Measurements from ENCODE around the gene SERPINB3.
"Not testable (repeated sequence)": the region's sequence is repeated elsewhere in the genome, so short reads cannot be mapped to it uniquely, and the experiment has no call there.

The SERPINB3 gene

DNA sequence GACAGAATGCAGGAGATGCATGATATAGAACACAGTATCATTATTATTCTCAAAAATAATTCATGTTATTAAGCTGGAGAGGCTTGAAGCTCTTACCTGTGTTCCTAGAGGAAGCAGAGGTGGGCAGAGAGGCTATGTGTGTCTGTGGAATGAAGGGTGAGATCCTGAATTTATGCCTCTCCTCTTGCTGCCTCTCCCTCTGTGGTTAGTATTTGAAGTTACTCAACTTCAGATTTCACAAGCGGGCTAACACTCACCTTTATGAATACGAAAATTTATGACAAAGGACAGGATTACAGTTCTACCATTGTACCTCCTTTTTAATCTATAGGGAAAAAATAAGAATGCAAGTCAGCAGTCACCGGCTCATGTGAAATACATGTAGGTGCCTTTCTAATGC, at the start of gene SERPINB3:
SERPINB3 (minus strand) TSS at position 144 of the 400 bp plus-strand sequence. CDS start 677 bp downstream, outside the sequence.
- DNase-seq = not testable (repeated sequence)

DNA sequence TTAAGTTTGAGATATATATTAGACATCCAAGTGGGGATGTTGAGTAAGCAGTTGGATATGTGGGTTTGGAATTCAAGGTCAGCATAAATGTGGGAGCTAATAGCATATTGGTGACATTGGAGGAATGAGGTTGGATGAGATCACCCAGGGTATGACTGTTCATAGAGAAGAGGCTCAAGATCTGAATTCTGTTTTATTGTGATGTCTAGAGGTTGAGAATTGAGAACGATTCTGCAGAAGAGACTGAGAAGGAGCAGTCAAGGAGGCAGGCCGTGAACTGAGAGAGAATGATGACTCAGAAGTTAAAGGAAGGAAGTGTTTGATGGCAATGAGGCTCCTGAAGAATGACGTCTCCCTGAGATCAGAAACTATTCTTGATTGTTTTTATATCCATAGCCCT, 47.0 kb upstream of the SERPINB3 start:
- DNase-seq = no peak

DNA sequence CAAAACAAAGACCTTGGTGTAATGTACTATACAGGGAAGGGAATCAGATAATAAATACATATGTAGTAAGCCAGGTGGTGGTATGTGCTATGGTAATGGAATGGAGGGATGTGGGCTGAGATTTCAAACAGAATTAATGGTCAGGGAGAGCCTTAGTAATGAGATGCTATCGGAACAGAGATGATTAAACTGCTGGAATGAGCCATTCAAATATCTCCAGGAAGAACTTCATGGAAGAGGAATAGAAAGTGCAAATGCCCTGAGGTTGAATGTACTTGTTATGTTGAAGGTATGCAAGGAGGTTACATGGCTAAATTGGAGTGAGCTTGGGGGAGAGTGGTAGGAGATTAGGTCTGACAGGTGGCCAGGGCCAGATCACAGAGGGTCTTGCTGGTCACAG, 46.1 kb upstream of the SERPINB3 start:
- DNase-seq = no peak

DNA sequence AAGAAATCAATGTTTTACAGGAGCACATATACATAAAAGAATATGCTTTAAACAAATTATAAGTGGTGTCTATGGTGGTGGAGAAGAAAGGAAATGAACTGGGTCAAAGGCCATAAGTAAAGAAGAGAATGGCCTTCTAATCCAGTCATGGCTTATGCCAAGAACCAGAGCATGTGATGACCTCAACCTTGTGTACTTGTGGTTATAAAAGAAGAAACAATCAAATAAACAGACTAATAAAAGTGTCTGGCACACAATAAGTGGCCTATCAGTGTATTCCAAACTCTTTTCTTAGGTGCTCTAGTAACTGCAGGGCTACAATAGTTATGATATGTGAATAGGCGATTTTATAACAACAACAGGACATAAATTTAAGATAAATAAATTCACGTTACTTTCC, 43.7 kb upstream of the SERPINB3 start:
- DNase-seq = no peak

DNA sequence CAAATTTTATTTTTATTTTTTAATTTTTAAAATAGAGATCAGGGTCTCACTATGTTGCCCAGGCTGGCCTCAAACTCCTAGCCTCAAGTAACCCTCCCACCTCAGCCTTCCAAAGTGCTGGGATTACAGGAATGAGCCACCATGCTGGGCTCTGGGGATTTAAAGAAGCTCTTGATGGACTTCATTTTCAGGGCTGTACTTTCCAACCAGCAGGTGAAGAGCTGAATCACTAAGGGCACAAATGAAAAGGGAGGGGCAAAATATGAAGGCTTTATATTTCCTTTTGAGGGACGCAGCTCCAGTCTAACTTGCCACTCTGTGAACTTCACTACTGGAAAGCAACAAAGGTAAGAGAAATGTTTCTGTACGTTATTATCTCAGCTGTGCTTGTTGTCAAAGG, 41.0 kb upstream of the SERPINB3 start, which contains the start of gene SERPINB11:
SERPINB11 (plus strand) TSS at position 301 of the 400 bp plus-strand sequence. CDS start 7,234 bp downstream, outside the sequence.
- no peak for DNase-seq

DNA sequence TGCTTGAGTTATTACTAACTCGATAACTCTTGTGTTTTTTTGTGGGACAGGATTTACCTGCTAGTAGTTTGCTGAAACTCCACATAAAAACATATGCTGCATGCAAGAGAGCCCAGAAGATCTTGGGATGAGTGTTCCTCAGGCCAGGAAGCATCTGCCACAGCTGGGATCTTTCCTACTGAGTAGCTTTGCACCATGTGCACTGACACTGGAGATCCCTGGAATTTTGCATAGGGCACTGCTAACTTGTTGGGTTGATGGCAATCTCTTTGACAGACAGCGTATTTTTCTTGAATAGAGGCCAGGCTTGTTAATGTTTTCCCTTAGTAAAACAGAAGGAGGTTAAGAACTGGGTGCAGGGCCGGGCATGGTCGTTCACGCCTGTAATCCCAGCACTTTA, 40.3 kb upstream of the SERPINB3 start:
- DNase-seq = no peak

DNA sequence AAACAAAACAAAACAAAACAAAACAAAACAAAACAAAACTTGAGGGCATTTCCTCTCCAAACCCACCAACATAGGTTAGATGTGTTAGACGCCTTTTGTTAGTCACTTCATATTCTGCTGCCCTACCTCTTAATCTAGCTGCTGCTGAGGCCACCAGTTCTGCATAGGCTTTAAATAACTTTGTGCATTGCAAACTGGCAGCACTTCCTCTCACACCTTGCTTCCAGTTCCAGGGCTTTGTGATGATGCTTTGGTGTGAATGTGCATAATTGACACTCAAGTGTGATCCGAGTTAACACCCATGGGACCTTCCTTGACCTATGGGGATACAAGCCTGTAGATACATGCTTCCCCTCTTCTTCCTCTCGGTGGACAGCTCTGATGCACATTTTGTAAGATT, 38.8 kb upstream of the SERPINB3 start:
- DNase-seq = no peak

DNA sequence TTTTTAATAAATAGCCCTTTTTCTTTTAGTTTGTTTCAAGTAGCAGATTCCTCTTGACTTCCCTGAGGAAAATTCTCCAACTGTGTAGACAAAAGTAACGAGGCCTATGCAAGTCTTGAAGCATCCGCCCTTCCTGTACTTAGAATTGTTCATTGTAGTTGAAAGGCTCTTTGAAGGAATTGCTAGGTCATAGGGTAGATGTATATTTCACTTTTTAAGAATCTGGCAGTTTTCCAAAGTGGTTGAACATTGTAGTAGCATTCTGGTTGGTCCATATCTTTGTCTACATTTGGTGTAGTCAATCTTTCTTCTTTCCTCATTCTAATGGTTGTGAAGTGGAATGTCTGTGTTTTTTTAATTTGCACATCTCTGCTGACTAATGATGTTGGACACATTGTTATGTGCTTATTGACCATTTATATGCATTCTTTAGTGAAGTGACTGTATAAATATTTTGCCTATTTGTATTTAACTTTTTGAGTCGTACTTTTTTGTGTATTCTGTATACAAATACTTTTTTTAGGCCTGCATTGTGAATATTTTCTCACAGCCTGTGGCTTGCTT, 35.5 kb upstream of the SERPINB3 start:
- DNase-seq = no peak

DNA sequence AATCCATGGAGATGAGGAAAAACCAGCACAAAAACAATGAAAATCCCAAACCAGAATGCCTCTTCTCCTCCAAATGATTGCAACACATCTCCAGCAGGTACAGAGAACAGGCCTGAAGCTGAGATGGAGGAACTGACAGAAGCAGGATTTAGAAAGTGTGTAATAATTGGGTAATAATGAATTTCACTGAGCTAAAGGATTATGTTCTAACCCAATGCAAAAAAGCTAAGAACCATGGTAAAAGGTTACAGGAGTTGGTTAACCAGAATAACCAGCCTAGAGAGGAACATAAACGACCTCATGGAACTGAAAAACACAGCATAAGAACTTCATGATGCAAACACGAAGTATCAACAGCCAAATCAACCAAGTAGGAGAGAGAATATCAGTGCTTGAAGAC, 27.4 kb upstream of the SERPINB3 start:
- DNase-seq = no peak

DNA sequence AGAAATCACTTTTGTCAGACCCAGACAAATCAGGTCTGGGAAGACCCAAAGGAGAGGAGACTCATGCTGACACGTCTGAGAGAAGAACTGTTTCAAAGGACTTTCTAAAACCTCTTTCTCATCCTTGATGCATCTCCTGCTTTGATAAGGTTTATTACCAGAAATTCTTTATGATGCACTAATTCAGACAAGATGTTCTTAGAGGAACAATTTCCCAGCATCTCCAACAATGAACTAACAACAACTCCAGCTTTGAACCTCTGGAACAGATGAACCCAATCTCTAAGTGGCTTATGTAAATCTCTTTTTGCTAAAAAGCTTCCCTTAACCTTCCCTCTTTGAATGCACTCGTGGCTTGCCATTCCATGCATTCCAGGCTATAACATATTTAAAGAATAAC, 25.2 kb upstream of the SERPINB3 start:
- no peak for DNase-seq

DNA sequence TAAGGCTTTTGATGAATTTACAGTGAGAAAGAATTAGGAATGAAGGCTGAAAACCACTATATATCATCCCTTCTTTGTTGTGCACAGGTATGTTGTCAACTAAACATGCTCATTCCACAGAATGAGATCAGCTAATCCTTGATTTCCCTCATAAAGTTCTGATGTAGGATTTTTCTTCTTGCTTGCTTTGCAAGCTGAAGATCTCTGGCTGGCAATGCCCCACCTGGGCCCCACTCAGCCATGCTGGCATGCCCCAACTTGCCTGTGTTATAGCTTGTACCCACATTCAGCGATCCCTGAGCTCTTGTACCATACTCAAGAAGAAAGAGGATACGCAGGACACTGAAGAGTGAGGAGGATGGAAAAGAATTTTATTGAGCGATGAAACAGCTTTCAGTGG, 23.0 kb upstream of the SERPINB3 start:
- DNase-seq = no peak

DNA sequence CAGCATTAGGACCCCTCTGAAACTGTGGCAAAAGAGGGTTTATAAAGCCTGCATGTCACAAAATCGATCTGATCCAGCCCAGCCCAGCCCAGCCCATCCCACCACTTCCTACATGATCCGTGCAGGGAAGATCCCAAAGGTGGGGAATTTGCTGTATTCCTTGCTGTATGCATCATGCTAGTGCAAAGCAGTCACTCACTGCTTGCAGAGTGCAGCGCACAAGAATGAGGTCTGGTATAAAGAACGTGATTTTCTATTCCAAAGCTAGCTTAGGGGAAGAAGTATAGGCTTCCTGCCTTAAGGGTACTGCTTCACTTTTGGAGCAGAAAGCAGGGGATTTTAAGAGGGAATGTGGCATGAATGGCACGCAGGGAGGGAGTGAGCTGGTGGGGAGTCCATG, 22.2 kb upstream of the SERPINB3 start:
- DNase-seq = no peak

DNA sequence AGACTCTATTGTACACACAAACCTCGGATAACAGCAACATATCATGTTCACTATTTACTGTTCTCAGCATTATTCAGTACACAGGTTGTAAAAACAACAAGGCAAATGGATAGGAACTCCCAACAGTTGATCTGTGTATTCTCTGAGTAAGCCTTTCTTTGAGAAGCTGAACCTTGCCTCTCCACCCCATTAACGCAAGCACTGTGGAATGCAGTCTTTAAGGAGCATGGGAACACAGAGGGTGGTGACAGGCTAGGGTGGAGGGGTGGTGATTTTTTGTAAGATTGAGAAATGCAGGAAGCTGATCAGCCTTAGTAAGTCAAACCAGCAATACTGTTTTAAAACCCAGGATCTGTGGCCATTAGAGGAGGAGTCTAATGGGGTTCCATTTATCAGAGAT, 21.5 kb upstream of the SERPINB3 start:
- DNase-seq = no peak

DNA sequence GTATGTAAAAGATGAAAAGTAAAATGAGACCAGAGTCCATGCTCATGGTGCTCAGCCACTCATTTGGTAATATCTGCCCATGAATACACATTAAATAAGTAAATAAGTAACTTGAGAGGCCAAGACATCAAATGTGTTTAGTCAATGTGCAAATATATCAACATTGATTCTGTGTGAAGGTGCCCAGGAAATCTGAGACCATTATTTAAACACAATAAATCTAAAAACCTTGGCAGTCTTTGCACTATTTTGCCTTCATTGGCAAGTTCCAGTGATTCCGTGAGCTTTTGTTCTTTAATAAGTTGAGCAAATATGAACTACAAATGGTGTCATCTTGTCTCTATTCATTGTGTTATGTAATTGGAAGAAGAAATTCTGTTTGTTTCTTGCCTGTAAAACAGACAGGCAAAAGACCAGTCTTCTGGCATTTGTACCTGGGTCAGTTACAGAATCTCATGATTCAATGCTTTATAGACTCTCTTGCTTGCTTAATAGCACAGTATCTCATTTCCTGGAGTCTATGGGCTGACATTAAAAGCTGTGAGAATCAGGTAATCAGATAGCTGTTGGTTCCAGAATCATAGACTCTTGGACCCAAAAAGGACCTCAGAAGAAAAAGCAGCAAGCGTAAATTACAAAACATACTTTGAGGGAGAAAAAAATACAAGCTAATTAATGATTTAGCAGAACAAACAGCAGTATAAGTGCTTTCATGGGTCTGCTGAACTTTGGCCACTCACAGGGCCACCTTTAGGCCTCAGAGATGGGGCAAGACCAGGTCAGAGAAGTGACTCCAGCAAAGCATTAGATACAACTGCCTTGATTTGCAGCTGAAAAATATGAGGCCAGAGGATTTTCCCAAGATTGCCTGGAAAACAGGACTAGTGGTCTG, 20.0 kb upstream of the SERPINB3 start:
- no peak for DNase-seq

DNA sequence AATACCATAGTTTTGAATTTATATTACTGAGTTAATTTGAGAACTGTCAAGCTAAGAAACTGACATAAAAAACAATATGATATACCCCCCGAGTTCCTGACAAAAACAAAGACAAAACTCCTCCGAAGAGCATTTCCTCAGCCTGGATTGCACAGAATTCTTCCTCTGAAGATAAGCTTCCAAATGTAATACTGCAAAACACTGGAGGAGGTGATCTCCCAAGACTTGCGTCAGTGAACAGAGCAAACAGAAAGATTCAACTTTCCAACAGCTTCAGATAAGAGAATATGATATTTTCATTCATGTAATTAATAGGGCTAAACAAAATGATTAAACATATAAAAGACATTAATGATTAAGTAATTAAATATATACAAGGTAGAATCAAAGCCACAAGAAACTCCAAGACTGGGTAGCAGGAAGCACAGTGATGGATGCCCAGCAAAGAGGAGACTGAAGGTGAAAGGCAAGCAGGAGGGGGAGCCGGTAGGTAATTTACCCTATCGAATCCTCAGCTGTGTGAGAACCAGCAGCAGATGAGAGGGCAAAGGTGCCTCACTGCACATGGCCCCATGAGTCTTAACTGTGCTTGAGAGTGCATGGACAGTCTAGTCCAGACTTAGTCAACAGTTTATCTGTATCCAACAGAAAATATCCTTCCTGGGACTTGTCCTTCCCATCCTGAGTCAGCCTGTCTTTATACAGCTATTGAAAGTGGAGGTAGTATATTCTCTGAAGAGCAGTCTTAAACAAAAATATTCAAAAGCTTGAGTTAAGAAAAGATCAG, 18.3 kb upstream of the SERPINB3 start:
- no peak for DNase-seq

DNA sequence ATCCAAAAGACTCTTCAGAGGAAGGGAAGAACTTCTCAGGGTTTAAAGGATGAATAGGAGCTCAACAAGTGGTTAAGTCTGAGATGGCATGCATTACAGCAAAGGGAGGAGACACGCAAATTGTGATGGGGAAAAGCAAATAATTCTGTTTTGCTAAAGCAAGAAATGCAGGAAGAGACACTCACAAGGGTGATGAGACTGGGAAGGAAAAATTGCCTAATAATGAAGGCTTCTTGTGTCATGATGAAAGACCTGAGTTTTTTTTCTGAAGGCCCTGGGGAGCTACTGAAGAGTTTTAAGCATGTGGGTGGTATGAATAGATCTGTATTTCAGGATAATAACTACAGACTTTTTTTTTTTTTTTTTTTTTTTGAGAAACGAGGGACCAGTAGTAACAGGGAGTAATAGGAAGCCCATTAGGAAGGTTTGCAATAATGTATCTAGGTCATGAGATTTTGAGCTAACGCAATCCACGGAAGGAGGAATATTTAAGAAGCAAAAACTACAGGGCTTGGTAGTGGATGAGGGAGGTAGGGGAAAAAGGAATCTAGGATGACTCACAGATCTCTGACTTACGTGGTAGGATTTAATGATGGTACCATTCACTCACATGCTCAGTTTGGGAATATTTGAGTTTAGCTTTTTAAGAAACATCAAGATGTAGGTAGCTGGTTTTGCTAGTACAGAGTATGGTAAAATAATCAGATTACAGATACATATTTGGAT, 16.0 kb upstream of the SERPINB3 start:
- no peak for DNase-seq

DNA sequence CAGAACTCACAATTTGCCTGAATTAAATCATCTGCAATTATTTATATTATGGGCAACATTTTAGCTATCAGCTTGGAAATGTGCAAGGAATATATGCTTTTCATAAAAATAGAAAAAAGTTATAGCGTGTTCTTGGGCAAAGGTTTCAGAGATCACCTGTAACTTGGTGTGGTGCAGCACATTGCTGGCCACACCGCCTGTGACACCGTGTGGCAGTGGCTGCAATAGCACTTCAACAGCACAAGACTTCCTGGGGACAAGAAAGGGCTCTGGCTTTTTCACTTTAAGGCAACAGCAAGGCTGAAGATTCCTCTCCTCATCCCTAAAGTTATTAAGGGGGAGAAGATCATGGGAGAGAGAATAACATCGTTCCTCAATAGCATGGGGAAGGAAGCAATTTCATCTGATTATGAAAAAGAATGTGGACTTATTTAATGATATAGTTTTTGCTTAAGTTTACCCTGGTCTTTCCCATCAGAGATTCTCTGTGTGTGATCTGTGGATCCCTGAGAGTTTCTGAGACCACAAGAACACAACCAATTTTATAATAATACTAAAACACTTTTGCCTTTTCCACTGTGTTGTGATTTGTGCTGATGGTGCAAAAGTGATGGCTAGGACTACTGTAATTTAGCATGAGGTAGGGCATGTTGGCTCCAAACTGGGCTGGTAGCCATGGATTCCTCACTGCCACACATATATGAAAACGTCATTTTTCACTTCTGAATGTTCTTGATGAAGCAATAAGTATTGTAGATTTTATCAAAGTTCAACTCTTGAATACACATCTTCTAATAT, 15.0 kb upstream of the SERPINB3 start:
- DNase-seq = no peak

DNA sequence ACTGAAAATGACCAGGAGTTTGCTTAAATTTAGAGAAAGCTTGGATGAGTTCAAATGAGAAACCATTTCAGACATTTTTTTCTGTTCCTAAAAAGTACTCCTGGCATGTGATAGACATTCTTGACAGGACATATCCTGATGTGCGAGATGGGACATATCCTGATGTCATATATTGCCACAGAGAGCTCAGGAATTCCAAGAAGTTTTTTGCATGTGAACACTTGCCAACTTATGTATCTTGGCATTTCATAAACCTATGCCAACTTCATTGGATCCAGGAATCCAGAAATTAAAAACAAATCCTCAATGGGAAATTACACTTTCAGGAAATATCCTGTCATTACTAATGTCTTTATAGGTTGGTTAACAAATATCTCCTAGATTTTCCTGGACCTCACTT, 2.9 kb upstream of the SERPINB3 start:
- DNase-seq = no peak

DNA sequence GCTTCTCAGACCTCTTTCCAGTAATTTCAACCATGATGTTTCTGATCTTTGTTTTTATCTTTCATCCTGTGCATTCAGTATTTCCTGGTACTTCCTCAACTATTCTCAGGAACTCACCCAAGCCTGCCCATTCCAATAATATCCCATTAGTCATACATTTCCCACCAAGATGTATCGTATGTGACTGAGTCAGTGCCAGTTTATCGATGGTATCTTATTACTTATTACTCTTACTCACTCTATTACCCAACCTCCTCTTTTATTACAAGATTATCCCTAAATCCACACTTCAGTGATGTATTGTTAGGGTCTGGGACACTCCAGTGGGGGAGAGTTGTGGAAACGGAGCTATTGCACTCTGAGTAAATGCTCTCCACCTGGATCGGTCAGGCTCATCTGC, 2.8 kb downstream of the SERPINB3 start:
- DNase-seq = not testable (repeated sequence)

DNA sequence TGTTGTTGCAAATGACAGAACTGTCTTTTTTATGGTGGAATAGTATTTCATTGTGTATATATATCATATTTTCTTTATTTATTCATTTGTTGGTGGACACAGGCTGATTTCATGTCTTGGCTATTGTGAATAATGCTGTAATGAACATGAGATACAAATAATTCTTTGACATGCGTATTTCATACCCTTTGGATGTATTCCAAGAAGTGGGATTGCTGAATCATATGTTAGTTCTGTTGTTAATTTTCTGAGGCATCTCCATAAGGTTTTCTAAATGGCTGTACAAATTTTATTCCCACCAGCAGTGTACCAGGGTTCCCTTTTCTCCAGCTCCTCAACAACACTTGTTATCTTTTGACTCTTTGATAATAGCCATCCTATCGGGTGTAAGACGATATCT, 11.4 kb downstream of the SERPINB3 start:
- not testable (repeated sequence) for DNase-seq

DNA sequence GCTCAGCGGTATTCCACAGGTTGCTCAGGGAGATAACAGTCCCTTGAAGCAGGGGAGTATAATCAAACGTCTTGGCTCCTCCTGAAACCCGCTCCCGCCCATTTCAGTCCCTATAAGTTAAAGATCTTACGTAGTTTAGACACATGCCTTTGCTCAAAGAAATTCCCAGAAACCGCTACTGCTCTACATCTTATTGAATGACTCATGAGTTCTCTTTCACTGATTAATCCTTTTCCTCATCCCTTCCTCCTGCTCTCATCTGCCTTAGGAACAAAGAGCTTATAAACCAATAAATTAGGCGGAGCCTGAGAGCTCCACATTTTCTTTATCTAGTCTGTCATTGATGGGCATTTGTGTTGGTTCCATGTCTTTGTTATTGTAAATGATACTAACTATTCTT, 13.5 kb downstream of the SERPINB3 start:
- DNase-seq = no peak

DNA sequence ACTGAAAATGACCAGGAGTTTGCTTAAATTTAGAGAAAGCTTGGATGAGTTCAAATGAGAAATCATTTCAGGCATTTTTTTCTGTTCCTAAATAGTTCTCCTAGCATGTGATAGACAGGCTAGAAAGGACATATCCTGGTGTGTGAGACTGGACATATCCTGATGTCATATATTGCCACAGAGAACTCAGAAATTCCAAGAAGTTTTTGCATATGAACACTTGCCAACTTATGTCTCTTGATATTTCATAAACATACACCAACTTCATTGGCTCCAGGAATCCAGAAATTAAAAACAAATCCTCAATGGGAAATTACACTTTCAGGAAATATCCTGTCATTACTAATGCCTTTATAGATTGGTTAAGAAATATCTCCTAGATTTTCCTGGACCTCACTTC, 14.8 kb downstream of the SERPINB3 start:
- DNase-seq = no peak
